HepG2 (cell line): Measurements from ENCODE around the gene COPS6. TPM values are rescaled to one million over a fixed set of nuclear protein-coding genes. Genes with fewer than 3 reads are reported as not detected.

Experiments used
- NPAS2 ChIP-seq: sonication (generic); formaldehyde crosslinking; IDR thresholded peaks from 2 replicates; pipeline ENCODE4 v1.8.0; 2022; ENCODE audit warnings: mild to moderate bottlenecking, missing genetic modification reagents, borderline replicate concordance
- NR2C2 ChIP-seq: sonication (generic); formaldehyde crosslinking; IDR thresholded peaks from 2 replicates; pipeline ENCODE4 v1.4.0; 2020; ENCODE audit warnings: missing genetic modification reagents, mild to moderate bottlenecking, moderate library complexity, borderline replicate concordance
- PRPF4 ChIP-seq: fragments of 200-400 bp; formaldehyde crosslinking; IDR thresholded peaks from 2 replicates; pipeline ENCODE4 v1.6.1; 2016; ENCODE audit warnings: low read length, low read depth; ENCODE audit not compliant: poor library complexity, severe bottlenecking
- SIN3B ChIP-seq: fragments of 150-350 bp; IDR thresholded peaks from 2 replicates; pipeline ENCODE4 v1.6.1; 2014; ENCODE audit warnings: low read length
- SIX1 ChIP-seq: sonication (generic); formaldehyde crosslinking; IDR thresholded peaks from 2 replicates; pipeline ENCODE4 v1.4.0; 2020; ENCODE audit warnings: missing genetic modification reagents, borderline replicate concordance
- TGIF2 ChIP-seq: IDR thresholded peaks from 2 replicates; pipeline ENCODE4 v1.6.1; 2016; ENCODE audit warnings: control low read depth, missing compliant biosample characterization
- ZBTB38 ChIP-seq: sonication (generic); formaldehyde crosslinking; IDR thresholded peaks from 2 replicates; pipeline ENCODE4 v1.5.1; 2020; ENCODE audit warnings: mild to moderate bottlenecking, missing genetic modification reagents
- ZNF713 ChIP-seq: sonication (generic); formaldehyde crosslinking; IDR thresholded peaks from 2 replicates; pipeline ENCODE4 v1.4.0; 2020; ENCODE audit warnings: mild to moderate bottlenecking, missing genetic modification reagents
- ZNF768 ChIP-seq: sonication (generic); formaldehyde crosslinking; IDR thresholded peaks from 2 replicates; pipeline ENCODE4 v1.4.0; 2020; ENCODE audit warnings: missing genetic modification reagents
- ZNF879 ChIP-seq: sonication (generic); formaldehyde crosslinking; IDR thresholded peaks from 2 replicates; pipeline ENCODE4 v1.8.1; 2023; ENCODE audit warnings: missing genetic modification reagents
- polyA plus RNA-seq, 8 experiments: library from polyadenylated mRNA; depleted of rRNA in 3 of 8; stranded (reverse) in 7 of 8; unstranded in 1 of 8; fragments of >200 nt; fragmentation: Illumina TruSeq in 4 of 8; extraction: Trizol in 4 of 8; gene quantifications; 2 replicates each; pipeline versions ENCODE4 v1.2.1 to v1.2.3, GENCODE V29; 2011 to 2016; ENCODE audit warnings: low read depth in 4 of 8, missing spikeins in 1 of 8, mixed read lengths in 1 of 8; ENCODE audit not compliant: insufficient read depth in 1 of 8
- total RNA-seq, 5 experiments: library from RNA; depleted of rRNA; stranded (reverse); fragments of >200 nt; fragmentation: Illumina TruSeq; extraction: Trizol; gene quantifications; 2 replicates each; pipeline ENCODE4 v1.2.3, GENCODE V29; 2016; ENCODE audit warnings: low read depth in 1 of 5
- TF ChIP-seq, protein P1 (sequence below): sonication (generic); formaldehyde crosslinking; IDR thresholded peaks from 2 replicates; pipeline ENCODE4 v1.8.1; 2022; ENCODE audit warnings: low read depth, mild to moderate bottlenecking, missing genetic modification reagents
- TF ChIP-seq, protein P2 (sequence below): sonication (generic); formaldehyde crosslinking; IDR thresholded peaks from 2 replicates; pipeline ENCODE4 v1.5.0; 2020; ENCODE audit warnings: missing genetic modification reagents
- TF ChIP-seq, protein P3 (sequence below): IDR thresholded peaks from 2 replicates; pipeline ENCODE4 v1.6.1; 2016
- TF ChIP-seq, protein P4 (sequence below): sonication (generic); formaldehyde crosslinking; IDR thresholded peaks from 2 replicates; pipeline ENCODE4 v1.4.0; 2020; ENCODE audit warnings: missing genetic modification reagents, mild to moderate bottlenecking, borderline replicate concordance
- TF ChIP-seq, protein P5 (sequence below): sonication (generic); formaldehyde crosslinking; IDR thresholded peaks from 2 replicates; pipeline ENCODE4 v1.4.0; 2020; ENCODE audit warnings: missing genetic modification reagents
- TF ChIP-seq, protein P6 (sequence below): conservative IDR thresholded peaks from 2 replicates; pipeline ENCODE4 v1.6.1; 2018; ENCODE audit warnings: missing genetic modification reagents

Gene COPS6
- total and polyA plus RNA-seq, 2 of the 13 experiments (the other 11 are each of a cell fraction or from before 2014, with no cell fraction given): 33.4 to 117 TPM

DNA sequence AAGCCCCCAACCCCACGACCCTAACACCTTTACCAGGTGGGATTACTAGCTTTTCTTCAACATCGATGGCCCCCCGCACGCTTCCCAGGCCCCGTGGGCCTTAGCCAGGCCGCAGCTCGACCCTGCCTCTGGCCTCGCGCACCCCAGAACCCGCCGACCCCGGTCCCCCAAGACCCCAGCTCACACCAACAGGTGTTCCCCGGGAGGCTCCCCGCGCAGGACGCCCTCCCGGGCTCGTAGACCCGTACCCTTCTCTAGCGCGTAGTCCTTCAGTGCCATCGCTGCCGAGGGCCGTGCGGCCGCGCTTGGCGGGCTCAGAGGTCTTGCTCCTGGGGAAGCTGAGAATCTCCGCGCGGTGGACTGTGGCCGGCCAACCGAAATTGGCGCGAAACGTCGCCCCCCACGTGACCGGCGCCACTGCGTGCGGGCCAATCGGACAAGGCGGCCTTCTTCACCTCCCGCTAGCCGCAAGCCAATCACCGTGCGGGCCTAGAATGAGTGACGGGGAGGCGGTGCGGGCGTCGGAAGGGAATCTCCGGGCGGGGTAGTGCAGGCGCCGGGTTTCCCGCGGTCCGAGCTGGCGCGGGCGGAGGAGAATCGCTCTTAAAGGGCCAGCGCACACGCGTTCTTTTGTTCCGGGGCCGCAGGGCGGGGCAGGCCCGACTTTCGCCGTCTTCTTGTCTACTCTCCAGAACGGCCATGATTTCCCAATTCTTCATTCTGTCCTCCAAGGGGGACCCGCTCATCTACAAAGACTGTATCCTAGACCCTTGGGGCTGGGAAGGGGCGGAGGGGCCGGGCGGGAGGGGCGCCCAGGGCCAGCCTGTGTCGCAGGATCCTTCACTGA, 12.5 kb downstream of the COPS6 start, which contains the start of the genes AP4M1 and MCM7 (continued):
- TF ChIP-seq, protein P1, sequence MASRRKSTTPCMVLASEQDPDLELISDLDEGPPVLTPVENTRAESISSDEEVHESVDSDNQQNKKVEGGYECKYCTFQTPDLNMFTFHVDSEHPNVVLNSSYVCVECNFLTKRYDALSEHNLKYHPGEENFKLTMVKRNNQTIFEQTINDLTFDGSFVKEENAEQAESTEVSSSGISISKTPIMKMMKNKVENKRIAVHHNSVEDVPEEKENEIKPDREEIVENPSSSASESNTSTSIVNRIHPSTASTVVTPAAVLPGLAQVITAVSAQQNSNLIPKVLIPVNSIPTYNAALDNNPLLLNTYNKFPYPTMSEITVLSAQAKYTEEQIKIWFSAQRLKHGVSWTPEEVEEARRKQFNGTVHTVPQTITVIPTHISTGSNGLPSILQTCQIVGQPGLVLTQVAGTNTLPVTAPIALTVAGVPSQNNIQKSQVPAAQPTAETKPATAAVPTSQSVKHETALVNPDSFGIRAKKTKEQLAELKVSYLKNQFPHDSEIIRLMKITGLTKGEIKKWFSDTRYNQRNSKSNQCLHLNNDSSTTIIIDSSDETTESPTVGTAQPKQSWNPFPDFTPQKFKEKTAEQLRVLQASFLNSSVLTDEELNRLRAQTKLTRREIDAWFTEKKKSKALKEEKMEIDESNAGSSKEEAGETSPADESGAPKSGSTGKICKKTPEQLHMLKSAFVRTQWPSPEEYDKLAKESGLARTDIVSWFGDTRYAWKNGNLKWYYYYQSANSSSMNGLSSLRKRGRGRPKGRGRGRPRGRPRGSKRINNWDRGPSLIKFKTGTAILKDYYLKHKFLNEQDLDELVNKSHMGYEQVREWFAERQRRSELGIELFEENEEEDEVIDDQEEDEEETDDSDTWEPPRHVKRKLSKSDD (CRISPR knock-in tag): peak; percentile 61
- TF ChIP-seq NPAS2 (CRISPR knock-in tag) (no peak), ZNF713 (CRISPR knock-in tag) (0 out of 2 replicates have a peak, but pooled peaks have one; percentile 52), TGIF2 (CRISPR knock-in tag) (no peak; the same call in 1 of the 2 replicates), ZNF768 (CRISPR knock-in tag) (peak; percentile 7; the same call in 1 of the 2 replicates), SIN3B (peak; percentile 92), PRPF4 (no peak), SIX1 (no peak), ZBTB38 (CRISPR knock-in tag) (peak; percentile 12; the same call in 1 of the 2 replicates), NR2C2 (CRISPR knock-in tag) (no peak; the same call in 1 of the 2 replicates), ZNF879 (CRISPR knock-in tag) (no peak)
- TF ChIP-seq, protein P2, sequence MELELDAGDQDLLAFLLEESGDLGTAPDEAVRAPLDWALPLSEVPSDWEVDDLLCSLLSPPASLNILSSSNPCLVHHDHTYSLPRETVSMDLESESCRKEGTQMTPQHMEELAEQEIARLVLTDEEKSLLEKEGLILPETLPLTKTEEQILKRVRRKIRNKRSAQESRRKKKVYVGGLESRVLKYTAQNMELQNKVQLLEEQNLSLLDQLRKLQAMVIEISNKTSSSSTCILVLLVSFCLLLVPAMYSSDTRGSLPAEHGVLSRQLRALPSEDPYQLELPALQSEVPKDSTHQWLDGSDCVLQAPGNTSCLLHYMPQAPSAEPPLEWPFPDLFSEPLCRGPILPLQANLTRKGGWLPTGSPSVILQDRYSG (CRISPR knock-in tag): peak; percentile 3; the same call in 1 of the 2 replicates
- TF ChIP-seq, protein P3, sequence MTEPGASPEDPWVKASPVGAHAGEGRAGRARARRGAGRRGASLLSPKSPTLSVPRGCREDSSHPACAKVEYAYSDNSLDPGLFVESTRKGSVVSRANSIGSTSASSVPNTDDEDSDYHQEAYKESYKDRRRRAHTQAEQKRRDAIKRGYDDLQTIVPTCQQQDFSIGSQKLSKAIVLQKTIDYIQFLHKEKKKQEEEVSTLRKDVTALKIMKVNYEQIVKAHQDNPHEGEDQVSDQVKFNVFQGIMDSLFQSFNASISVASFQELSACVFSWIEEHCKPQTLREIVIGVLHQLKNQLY (CRISPR knock-in tag): no peak
- TF ChIP-seq, protein P4, sequence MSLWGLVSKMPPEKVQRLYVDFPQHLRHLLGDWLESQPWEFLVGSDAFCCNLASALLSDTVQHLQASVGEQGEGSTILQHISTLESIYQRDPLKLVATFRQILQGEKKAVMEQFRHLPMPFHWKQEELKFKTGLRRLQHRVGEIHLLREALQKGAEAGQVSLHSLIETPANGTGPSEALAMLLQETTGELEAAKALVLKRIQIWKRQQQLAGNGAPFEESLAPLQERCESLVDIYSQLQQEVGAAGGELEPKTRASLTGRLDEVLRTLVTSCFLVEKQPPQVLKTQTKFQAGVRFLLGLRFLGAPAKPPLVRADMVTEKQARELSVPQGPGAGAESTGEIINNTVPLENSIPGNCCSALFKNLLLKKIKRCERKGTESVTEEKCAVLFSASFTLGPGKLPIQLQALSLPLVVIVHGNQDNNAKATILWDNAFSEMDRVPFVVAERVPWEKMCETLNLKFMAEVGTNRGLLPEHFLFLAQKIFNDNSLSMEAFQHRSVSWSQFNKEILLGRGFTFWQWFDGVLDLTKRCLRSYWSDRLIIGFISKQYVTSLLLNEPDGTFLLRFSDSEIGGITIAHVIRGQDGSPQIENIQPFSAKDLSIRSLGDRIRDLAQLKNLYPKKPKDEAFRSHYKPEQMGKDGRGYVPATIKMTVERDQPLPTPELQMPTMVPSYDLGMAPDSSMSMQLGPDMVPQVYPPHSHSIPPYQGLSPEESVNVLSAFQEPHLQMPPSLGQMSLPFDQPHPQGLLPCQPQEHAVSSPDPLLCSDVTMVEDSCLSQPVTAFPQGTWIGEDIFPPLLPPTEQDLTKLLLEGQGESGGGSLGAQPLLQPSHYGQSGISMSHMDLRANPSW: no peak
- TF ChIP-seq, protein P5, sequence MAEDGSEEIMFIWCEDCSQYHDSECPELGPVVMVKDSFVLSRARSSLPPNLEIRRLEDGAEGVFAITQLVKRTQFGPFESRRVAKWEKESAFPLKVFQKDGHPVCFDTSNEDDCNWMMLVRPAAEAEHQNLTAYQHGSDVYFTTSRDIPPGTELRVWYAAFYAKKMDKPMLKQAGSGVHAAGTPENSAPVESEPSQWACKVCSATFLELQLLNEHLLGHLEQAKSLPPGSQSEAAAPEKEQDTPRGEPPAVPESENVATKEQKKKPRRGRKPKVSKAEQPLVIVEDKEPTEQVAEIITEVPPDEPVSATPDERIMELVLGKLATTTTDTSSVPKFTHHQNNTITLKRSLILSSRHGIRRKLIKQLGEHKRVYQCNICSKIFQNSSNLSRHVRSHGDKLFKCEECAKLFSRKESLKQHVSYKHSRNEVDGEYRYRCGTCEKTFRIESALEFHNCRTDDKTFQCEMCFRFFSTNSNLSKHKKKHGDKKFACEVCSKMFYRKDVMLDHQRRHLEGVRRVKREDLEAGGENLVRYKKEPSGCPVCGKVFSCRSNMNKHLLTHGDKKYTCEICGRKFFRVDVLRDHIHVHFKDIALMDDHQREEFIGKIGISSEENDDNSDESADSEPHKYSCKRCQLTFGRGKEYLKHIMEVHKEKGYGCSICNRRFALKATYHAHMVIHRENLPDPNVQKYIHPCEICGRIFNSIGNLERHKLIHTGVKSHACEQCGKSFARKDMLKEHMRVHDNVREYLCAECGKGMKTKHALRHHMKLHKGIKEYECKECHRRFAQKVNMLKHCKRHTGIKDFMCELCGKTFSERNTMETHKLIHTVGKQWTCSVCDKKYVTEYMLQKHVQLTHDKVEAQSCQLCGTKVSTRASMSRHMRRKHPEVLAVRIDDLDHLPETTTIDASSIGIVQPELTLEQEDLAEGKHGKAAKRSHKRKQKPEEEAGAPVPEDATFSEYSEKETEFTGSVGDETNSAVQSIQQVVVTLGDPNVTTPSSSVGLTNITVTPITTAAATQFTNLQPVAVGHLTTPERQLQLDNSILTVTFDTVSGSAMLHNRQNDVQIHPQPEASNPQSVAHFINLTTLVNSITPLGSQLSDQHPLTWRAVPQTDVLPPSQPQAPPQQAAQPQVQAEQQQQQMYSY (CRISPR knock-in tag): no peak; the same call in 1 of the 2 replicates
- TF ChIP-seq, protein P6, sequence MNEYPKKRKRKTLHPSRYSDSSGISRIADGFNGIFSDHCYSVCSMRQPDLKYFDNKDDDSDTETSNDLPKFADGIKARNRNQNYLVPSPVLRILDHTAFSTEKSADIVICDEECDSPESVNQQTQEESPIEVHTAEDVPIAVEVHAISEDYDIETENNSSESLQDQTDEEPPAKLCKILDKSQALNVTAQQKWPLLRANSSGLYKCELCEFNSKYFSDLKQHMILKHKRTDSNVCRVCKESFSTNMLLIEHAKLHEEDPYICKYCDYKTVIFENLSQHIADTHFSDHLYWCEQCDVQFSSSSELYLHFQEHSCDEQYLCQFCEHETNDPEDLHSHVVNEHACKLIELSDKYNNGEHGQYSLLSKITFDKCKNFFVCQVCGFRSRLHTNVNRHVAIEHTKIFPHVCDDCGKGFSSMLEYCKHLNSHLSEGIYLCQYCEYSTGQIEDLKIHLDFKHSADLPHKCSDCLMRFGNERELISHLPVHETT (CRISPR knock-in tag): no peak
